ENCODE results near the gene PER1.

GRCh38 chr17:8103549-8103948, 48.7 kb downstream of the PER1 start:
- TF ChIP-seq POLR2A (IDR thresholded peaks at IDR 0.05; ENCODE audit: control extremely low read depth in 1 of 2, low read depth in 2 of 2, low read length in 2 of 2) = no peak
- TF ChIP-seq, protein P1, sequence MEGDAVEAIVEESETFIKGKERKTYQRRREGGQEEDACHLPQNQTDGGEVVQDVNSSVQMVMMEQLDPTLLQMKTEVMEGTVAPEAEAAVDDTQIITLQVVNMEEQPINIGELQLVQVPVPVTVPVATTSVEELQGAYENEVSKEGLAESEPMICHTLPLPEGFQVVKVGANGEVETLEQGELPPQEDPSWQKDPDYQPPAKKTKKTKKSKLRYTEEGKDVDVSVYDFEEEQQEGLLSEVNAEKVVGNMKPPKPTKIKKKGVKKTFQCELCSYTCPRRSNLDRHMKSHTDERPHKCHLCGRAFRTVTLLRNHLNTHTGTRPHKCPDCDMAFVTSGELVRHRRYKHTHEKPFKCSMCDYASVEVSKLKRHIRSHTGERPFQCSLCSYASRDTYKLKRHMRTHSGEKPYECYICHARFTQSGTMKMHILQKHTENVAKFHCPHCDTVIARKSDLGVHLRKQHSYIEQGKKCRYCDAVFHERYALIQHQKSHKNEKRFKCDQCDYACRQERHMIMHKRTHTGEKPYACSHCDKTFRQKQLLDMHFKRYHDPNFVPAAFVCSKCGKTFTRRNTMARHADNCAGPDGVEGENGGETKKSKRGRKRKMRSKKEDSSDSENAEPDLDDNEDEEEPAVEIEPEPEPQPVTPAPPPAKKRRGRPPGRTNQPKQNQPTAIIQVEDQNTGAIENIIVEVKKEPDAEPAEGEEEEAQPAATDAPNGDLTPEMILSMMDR (IDR thresholded peaks at IDR 0.05; ENCODE audit: control extremely low read depth in 1 of 3, insufficient read depth in 1 of 3, low read depth in 1 of 3, low read length in 3 of 3) = no peak
- TF ChIP-seq EZH2 (IDR thresholded peaks at IDR 0.05; ENCODE audit: low read depth, low read length, severe bottlenecking) = no peak
- TF ChIP-seq, protein P2, sequence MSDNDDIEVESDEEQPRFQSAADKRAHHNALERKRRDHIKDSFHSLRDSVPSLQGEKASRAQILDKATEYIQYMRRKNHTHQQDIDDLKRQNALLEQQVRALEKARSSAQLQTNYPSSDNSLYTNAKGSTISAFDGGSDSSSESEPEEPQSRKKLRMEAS (IDR thresholded peaks at IDR 0.05) = no peak
- no peak for TF ChIP-seq SIRT6 (IDR thresholded peaks at IDR 0.05; ENCODE audit: low read length)
- no peak for TF ChIP-seq EP300 (IDR thresholded peaks at IDR 0.05; ENCODE audit: borderline replicate concordance in 1 of 2, low read depth in 2 of 2, low read length in 2 of 2)
- TF ChIP-seq RFX5 (IDR thresholded peaks at IDR 0.05; ENCODE audit: borderline replicate concordance, low read depth, low read length) = no peak
- TF ChIP-seq CEBPB (IDR thresholded peaks at IDR 0.05; ENCODE audit: low read depth, low read length) = no peak
- no peak for TF ChIP-seq CTBP2 (IDR thresholded peaks at IDR 0.05; ENCODE audit: borderline replicate concordance, insufficient read depth, insufficient read length, low read length)

Measured in H1 (cell line).